ENCODE results near the gene TMEM201. TPM values are rescaled to one million over a fixed set of nuclear protein-coding genes. Genes with fewer than 3 reads are reported as not detected.

TMEM201 gene
- total RNA-seq, 4 donors from 2014 or later: 3.5 to 6.6 (median 4.1) TPM

GRCh38 chr1:9652379-9653209 lies 63.9 kb downstream of the TMEM201 start:
- TF ChIP-seq, protein P1, sequence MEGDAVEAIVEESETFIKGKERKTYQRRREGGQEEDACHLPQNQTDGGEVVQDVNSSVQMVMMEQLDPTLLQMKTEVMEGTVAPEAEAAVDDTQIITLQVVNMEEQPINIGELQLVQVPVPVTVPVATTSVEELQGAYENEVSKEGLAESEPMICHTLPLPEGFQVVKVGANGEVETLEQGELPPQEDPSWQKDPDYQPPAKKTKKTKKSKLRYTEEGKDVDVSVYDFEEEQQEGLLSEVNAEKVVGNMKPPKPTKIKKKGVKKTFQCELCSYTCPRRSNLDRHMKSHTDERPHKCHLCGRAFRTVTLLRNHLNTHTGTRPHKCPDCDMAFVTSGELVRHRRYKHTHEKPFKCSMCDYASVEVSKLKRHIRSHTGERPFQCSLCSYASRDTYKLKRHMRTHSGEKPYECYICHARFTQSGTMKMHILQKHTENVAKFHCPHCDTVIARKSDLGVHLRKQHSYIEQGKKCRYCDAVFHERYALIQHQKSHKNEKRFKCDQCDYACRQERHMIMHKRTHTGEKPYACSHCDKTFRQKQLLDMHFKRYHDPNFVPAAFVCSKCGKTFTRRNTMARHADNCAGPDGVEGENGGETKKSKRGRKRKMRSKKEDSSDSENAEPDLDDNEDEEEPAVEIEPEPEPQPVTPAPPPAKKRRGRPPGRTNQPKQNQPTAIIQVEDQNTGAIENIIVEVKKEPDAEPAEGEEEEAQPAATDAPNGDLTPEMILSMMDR (IDR thresholded peaks at IDR 0.05; ENCODE audit: low read depth): no peak

DNA sequence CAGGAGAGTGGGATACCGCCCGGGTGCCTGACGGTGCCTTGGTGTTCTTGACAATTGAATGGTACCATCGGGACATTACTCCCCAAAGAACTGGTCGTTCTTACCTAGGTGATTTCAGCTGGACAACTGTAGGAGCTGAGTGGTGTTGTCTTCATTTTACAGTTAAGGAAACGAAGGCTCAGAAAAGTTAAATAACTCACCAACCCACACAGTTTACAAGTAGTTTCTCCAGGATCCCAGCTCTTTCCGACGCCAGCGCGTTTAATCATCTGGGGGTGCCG lies 64.4 kb downstream of the TMEM201 start:
- TF ChIP-seq, protein P1 (IDR thresholded peaks at IDR 0.05; ENCODE audit: low read depth): no peak

- TF ChIP-seq, protein P1 (IDR thresholded peaks at IDR 0.05; ENCODE audit: low read depth): no peak
Measured at GRCh38 chr1:9653491-9654050, 64.9 kb downstream of the TMEM201 start.

DNA sequence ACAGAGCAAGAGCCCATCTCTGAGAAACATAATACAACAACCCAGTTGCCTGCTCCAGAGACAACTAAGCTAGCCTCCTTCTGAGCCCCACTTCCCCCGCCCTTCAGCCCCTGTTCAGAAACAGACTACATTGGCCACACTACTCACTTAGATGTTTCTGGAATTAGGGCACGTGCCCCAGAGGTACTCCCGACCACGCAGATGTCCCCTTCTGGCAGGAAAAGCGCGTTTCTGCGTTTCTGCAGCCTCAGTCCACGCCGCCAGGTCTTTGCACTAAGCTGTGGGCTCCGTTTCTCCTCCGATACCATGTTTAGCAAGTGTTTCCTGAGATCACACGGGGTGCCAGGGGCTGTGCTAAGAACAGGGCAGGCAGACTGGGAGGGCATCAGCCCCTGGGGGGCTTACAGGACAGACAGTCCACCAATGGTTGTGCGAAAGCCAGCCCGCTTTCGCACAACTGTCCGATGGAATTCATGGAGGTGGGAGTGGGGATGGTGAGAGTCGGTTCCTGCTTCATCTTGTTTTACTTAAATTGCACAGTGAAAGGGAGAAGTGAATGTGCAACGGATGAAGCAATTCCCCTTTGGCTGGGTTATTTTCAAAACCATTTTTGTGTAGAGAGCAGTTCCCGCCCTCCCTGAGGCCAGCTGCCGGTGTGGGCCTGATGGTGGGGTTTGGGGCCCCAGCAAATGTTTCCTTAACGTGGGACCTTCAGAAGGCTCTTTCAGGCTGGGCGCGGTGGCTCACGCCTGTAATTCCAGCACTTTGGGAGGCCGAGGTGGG lies 65.5 kb downstream of the TMEM201 start:
- TF ChIP-seq, protein P1 (IDR thresholded peaks at IDR 0.05; ENCODE audit: low read depth): no peak

DNA sequence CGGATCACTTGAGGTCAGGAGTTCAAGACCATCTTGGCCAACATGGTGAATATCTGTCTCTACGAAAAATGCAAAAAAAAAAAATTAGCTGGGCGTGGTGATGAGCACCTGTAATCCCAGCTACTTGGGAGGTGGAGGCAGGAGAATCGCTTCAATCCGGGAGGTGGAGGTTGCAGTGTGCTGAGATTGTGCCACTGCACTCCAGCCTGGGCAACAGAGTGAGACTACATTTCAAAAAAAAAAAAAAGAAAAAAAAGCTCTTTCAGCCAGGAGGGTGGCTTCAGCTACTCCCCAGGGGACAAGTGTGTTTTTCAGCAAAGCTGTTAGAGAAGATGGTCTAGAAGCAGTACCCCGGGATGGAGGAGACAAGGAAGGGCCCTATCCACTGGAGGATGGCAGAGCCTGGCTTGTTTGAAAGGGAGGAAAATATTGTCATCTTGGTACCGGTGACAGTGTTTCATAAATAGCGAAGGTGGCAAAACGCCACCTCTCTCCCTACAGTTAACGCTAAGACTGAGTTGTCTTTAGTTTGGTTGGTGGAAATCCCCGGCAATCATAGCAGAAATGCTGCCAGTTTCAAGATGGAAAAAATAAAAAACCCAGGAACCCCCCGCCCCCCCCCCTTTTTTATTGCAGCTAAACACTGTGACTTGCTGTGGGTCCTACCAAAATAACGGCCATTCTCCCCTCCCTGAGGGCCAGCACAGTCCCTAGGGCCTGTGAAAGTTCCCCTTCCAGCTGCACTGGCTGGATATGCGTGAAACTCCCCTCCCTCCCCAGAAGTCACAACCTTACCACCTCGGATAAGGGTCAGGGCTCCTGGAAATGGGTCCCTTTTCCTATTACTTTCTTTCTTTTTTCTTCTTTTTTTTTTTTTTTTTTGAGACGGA lies 66.4 kb downstream of the TMEM201 start:
- TF ChIP-seq, protein P1 (IDR thresholded peaks at IDR 0.05; ENCODE audit: low read depth): no peak

DNA sequence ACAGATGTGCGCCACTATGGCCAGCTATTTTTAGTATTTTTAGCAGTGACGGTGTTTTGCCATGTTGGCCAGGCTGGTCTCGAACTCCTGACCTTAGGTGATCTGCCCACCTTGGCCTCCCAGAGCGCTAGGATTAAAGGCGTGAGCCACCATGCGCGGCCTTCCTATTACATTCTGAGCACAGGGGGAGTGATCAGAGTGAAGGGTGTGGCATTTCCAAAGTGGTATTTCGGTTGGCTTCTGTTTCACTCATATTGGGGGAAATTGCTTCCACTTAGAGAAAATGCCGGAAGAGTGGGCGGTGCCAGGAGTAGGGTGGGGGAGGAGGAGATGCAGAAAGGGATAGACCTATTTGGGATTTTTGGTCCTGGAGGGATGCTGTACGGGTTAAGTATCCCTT lies 67.1 kb downstream of the TMEM201 start:
- TF ChIP-seq, protein P1 (IDR thresholded peaks at IDR 0.05; ENCODE audit: low read depth): no peak

All from subcutaneous adipose tissue (tissue), 4 donors.